HG03108 (cell line): Measurements from ENCODE around the gene ZNF497.
A peak's percentile ranks its signal among the peaks of the same experiment; 100 is the strongest.
"Not testable (repeated sequence)": the region's sequence is repeated elsewhere in the genome, so short reads cannot be mapped to it uniquely, and the experiment has no call there.

Experiments used
- ATAC-seq: cut with Tn5 transposase; IDR thresholded peaks from one replicate; pipeline ENCODE4 v1.9.1; 2021; ENCODE audit warnings: moderate library complexity; ENCODE audit not compliant: unreplicated experiment

ZNF497 gene

GRCh38 chr19:58362272-58362994 is at the start of gene ZNF497:
Gene ZNF497, minus strand, starts transcription at chr19:58362751. Its CDS starts 5,116 bp downstream, at chr19:58357635.
- peak; percentile 85 for ATAC-seq

DNA sequence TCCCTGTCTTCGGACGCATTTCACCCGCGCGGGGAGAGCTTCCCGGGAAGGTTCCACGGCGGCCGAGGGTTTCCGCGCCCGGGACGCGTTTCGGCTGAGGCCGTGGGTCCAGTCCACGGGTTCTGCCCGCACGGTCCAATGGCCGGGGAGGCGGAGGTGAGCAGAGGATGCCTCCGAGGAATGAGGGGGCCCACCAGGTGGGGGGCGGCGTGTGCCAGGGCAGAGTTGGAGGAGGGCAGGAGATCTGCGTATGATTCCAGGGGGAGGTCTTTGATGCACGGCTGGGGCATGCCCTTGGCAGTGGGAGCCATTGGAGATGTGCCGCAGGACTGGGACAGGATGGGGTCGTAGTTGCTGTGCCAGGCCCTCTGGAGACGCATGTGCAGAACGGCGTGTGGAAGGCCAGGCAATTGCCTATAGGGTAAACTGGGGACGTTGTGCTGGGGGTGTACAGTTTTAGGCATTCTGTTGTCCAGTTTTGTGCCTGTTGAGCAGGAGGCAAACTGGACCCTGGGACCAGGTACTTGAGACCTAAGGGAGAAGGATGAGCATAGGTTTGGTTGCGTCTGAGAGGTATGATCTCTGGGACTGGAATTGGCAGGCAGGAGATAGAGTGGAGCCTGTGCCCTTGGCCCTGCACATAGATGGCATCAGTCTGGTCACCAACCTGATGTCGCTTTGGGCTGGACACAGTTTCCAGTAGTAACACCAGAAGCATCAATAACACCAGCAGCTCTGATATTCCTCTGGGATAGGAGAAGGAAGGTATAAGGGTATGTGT is 46.6 kb upstream of the ZNF497 start:
- no peak for ATAC-seq

GRCh38 chr19:58408152-58409009 is 45.8 kb upstream of the ZNF497 start, which contains the start of gene ZNF584:
Gene ZNF584, plus strand, starts transcription at chr19:58408649. Its CDS starts 499 bp downstream, at chr19:58409148.
- ATAC-seq: peak; percentile 96

GRCh38 chr19:58407658-58408151 is 45.2 kb upstream of the ZNF497 start:
- ATAC-seq: no peak

DNA sequence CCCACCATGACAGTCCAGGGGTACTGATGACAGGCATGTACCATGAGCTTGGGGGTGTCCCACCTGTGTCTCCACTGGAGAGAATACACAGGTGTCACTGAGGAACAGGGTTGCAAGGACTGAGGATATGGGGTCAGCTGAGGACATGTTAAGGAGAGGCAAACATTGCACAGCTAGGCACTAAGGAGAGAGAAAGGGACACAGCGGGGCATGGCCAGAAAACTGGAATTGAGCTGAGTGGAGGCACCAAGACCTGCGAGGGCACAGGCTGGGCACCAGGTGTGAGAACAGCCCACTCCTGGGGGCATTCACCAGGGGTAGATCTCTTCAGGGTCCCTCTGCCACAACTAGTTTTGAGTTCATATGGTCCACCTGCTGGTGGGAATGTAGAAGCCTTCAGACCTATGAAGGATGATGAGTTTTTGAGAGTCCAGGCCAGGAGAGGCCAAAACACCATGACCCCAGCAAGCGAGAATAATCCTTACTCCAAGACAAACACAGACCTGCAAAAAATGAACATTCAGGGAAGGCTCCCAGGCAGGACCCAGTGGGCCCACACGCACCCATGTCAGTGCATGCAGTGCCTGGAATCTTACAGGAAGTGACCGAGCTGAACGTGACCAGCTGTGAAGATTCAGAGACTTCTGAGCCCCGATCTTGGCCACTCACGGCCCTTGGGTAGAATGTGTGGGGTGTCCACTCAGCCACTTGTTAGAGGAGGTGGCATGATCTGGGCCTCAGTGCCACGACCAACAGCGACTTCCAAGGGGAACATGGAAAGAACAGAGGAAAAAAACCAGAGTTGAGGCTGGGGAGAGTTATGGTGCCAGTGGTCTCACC is 44.5 kb upstream of the ZNF497 start:
- ATAC-seq: no peak

GRCh38 chr19:58403920-58404478 is 41.4 kb upstream of the ZNF497 start:
- not testable (repeated sequence) for ATAC-seq

DNA sequence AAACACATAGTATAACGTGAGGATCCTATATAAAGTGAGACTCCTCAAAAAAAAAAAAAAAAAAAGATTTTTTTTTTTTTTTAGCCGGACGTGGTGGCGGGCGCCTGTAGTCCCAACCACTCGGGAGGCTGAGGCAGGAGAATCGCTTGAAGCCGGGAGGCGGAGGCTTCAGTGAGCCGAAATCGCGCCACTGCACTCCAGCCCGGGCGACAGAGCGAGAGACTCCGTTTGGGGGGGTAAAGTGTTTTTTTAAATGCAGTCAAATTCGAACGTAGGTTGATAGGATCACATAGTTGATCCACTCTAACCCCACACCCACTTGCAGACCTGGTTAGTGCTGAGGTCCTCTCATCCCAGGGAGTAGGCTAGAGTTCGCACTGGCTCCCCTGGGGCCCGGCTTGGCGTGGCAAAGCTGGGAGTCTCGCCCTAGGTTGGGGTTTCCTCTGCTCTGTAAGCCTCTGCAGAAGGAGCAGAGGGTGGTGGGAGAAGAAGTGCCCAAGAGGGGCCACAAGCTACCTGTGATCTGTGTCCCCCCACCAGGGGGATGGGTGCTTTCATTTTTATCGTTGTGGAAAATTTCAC is 39.4 kb upstream of the ZNF497 start:
- ATAC-seq: no peak

GRCh38 chr19:58400916-58401839 is 38.6 kb upstream of the ZNF497 start:
- ATAC-seq: peak; percentile 98

DNA sequence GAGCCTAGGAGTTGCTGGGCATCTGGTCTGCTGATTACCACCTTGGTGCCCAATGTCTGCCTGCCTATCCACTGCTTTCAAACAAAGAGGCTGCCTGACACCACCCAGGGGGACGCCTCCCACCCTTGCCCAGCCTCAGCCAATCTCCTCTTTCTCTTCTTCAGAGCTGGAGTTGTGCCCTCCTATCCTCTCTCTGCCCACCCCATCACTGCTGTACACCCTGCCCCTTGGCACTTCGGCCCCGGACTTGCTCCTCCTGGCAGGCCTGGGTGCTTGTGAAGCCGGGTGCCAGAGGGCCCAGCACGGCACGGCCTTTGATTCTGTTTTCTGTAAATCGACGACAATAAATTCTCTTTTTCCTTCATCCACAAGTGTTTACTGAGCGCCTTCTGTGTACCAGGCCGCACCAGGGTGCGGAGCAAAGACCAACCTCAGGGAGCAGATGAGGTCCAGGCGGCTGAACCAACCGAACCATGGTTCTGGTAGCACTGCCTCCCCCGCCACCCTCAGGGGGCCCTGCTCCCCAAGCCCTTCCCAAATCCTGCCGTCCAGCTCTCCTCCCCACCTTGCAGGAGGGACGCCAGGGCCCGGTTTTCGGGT is 37.9 kb upstream of the ZNF497 start:
- ATAC-seq: no peak

GRCh38 chr19:58399903-58400302 is 37.4 kb upstream of the ZNF497 start:
- ATAC-seq: no peak

DNA sequence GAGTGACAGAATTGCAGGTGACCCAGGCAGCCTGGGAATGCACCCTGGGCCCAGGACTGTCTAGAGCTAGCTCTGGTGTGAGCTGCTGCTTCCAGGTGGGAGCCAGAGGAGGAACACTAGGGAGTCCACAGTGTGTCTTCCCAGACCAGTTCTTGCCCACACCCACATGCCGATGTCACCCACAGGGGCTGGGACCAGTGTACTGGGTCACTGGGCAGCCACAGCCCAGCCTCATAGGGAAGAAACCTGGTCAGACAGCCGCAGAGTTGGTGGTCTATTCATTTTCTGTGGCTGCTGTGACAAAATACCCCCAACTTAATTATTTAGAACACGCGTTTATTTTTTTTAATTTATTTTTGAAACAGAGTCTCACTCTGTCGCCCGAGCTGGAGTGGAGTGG is 36.0 kb upstream of the ZNF497 start:
- no peak for ATAC-seq

DNA sequence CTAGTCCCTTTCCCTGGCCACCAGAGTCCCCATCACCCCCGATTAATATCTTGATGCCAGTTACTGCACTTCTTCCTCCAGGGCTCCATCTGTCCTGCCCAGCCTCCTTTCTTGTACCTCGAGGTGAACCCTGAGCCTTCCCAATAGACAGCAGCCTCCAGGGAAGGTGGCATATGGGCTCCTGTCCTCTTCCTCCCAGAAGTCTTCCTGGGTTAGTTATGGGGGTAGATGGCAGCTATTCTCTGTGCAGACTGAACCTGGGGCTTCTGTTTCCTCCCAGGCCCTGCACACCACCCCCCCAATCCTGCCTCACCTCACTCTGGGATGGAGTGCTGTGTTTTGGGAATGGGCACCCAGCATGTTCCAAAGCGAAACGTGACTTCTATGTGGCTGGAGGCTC is 35.5 kb upstream of the ZNF497 start:
- ATAC-seq: no peak

- ATAC-seq: no peak
Measured at GRCh38 chr19:58397533-58398037, 35.0 kb upstream of the ZNF497 start.

GRCh38 chr19:58396691-58397532 is 34.4 kb upstream of the ZNF497 start:
- no peak for ATAC-seq

DNA sequence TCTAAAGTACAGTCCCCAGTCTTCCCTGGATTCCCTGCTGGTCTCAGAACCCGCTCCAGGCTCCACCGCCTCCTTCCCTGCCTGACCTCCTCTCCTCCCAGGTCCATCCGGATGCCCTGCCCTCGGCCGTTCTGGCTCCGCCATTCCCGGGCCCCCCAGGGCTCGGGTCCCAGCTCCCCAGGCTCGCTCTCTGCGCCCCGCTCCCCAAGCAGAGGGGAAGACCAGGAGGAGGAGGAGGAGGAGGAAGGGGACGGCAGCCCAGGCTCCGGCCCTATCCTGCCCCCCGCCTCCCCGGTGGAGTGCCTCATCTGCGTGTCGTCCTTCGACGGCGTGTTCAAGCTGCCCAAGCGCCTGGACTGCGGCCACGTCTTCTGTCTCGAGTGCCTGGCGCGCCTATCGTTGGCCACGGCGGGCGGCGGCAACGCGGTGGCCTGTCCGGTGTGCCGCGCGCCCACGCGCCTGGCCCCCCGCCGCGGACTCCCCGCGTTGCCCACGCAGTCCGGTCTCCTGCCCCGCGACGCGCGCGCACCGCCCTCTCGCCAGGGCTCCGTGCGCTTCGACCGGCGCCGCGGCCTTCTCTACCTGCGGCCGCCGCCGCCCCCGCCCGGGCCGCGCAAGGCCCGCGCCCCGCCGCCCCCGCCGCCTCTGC is 33.6 kb upstream of the ZNF497 start:
- no peak for ATAC-seq

DNA sequence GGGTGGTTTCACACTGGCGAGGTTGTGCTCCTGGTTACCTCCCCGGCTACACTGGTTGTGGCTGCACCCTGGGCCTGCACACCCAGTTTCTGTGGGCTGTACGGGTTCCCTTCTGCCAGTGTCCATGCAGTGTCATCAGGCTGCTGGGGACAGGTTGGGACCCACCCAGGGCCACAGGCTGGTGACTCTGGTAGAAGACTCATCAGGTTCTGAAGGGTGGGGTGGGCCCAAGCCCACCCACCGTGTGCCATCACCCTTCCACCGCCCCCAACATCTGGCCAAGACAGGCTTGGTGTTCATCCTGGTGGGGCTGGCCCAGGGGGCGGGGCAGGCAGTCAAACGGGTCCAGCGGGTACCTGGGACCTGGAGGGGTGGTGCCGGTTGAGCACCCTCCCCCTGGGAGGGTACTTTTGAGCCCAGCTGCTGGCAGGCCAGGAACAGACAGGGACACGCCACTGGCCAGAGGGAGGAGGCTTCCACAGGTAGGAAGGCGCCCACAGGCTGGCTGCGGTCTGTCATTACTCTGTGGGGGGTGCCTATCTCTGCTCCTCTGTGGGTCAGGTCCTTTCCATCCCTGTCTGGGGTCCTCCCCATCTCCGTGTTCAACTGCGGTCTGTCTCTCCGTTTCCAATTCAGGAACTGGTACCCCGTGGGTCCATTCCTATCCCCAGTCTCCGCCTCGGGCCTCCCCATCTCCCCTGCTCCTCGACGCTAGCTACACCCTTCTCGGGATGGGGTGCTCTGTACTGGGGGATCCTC is 32.8 kb upstream of the ZNF497 start, which contains the start of gene RNF225:
RNF225 (plus strand) TSS at position 437 of the 759 bp plus-strand sequence. CDS start 434 bp downstream, outside the sequence.
- no peak for ATAC-seq
